Endothelial cell (in vitro differentiated cells): ENCODE measurements around the gene PRKCI. TPM values are rescaled to one million over a fixed set of nuclear protein-coding genes. Genes with fewer than 3 reads are reported as not detected.
"Not testable (repeated sequence)": the region's sequence is repeated elsewhere in the genome, so short reads cannot be mapped to it uniquely, and the experiment has no call there.

Experiments
- DNase-seq: peaks from one replicate; pipeline ENCODE4 v3.0.0; 2021; ENCODE audit warnings: low spot score
- H3K27ac Mint-ChIP-seq: one replicate; pipeline ENCODE4 v1.8.0; 2021; ENCODE audit warnings: mixed read lengths, inconsistent platforms; ENCODE audit not compliant: unreplicated experiment
- H3K27me3 Mint-ChIP-seq: one replicate; pipeline ENCODE4 v1.8.0; 2021; ENCODE audit warnings: mild to moderate bottlenecking, moderate library complexity, mixed read lengths, inconsistent platforms; ENCODE audit not compliant: unreplicated experiment
- H3K36me3 Mint-ChIP-seq: one replicate; pipeline ENCODE4 v1.8.0; 2021; ENCODE audit warnings: mild to moderate bottlenecking, low read depth, mixed read lengths, inconsistent platforms; ENCODE audit not compliant: unreplicated experiment
- H3K4me1 Mint-ChIP-seq: one replicate; pipeline ENCODE4 v1.8.0; 2021; ENCODE audit warnings: mild to moderate bottlenecking, mixed read lengths, inconsistent platforms; ENCODE audit not compliant: unreplicated experiment
- H3K4me3 Mint-ChIP-seq: one replicate; pipeline ENCODE4 v1.8.0; 2021; ENCODE audit warnings: mild to moderate bottlenecking, mixed read lengths, inconsistent platforms; ENCODE audit not compliant: unreplicated experiment
- H3K9me3 Mint-ChIP-seq: one replicate; pipeline ENCODE4 v1.8.0; 2021; ENCODE audit warnings: mixed read lengths, inconsistent platforms; ENCODE audit not compliant: unreplicated experiment
- total RNA-seq: library from RNA; stranded (reverse); fragmentation: NEBNext Ultra II Directional; extraction: Animal tissue kit (Norgen Biotek cat#: 25700); gene quantifications from one replicate; pipeline ENCODE4 v1.2.1, GENCODE V29; 2021; ENCODE audit not compliant: unreplicated experiment
- TF ChIP-seq, protein P1 (sequence below): fragments of 200-600 bp; sonication (generic); IDR thresholded peaks from one replicate; pipeline ENCODE4 v1.5.0; 2021; ENCODE audit warnings: antibody characterized with exemption; ENCODE audit not compliant: unreplicated experiment

PRKCI gene
- total RNA-seq, 1 donor from 2014 or later: 39.7 TPM

DNA sequence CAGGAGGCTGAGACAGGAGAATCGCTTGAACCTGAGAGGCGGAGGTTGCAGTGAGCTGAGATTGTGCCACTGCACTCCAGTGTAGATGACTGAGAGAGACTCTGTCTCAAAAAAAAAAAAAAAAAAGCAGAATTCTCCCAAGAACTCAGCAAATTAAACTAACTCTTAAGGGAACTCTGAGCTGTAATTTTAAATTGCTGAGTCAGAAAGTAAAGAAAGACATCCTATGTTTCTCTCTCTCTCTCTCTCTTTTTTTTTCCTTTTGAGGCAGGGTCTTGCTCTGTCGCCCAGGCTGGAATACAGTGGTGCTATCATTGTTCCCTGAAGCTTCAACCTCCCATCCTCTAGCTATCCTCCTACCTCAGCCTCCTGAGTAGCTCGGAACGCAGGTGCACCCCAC, 20.7 kb upstream of the PRKCI start:
- Mint-ChIP-seq H3K9me3 (no peaks in the 10 kb centered on the region), H3K27me3 (no peaks in the 10 kb centered on the region)

DNA sequence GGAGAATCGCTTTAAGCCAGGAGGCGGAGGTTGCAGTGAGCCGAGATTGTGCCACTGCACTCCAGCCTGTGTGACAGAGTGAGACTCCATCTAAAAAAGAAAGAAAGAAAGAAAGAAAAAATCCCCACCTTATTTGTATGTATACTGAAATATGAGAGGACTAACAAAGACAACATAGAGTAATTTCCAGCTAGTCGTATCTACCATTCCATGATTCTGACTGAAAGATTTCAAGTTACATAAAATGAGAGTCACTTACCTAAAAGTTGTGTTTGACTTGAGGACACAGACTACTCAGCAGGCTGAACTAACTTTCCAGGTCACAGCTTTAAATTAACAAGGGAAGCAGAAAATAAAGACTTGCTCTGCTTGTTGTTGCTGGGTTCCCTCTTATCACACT, 18.8 kb upstream of the PRKCI start:
- H3K36me3 Mint-ChIP-seq: no peaks in the 10 kb centered on the region

More for the DNA sequence above, 20.7 kb upstream of the PRKCI start:
- Mint-ChIP-seq H3K4me3 (no peak overlapping the region), H3K36me3 (no peaks in the 10 kb centered on the region), H3K27ac (no peak overlapping the region), H3K4me1 (no peaks in the 10 kb centered on the region)
- TF ChIP-seq, protein P1, sequence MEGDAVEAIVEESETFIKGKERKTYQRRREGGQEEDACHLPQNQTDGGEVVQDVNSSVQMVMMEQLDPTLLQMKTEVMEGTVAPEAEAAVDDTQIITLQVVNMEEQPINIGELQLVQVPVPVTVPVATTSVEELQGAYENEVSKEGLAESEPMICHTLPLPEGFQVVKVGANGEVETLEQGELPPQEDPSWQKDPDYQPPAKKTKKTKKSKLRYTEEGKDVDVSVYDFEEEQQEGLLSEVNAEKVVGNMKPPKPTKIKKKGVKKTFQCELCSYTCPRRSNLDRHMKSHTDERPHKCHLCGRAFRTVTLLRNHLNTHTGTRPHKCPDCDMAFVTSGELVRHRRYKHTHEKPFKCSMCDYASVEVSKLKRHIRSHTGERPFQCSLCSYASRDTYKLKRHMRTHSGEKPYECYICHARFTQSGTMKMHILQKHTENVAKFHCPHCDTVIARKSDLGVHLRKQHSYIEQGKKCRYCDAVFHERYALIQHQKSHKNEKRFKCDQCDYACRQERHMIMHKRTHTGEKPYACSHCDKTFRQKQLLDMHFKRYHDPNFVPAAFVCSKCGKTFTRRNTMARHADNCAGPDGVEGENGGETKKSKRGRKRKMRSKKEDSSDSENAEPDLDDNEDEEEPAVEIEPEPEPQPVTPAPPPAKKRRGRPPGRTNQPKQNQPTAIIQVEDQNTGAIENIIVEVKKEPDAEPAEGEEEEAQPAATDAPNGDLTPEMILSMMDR: no peak
- DNase-seq: no peak

DNA sequence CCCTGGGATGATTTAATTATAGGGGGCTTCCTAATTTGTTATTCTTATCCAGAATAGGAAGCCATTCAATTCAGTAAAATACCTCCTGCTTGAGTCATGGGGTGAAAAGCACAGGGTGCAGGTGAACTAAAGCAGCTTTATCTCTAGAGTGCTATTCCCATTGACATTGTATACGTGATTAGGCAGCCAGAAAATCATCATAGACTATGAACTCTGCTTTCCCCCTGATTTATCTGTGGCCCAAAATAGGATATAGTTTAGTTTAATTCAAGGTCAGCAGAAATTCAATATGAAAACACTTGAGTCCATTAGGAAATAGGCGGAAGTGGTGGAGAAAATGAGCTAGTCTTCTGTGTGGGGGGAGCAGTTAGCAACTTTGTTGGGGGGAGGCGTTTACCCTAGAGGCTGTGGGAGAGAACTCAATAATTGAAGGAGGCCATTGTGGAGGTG, 18.2 kb upstream of the PRKCI start:
- Mint-ChIP-seq H3K4me3 (no peak overlapping the region), H3K4me1 (no peaks in the 10 kb centered on the region), H3K36me3 (no peaks in the 10 kb centered on the region), H3K27ac (no peak overlapping the region), H3K27me3 (no peaks in the 10 kb centered on the region), H3K9me3 (no peaks in the 10 kb centered on the region)
- no peak for DNase-seq
- TF ChIP-seq, protein P1: no peak

More for the DNA sequence above, 18.8 kb upstream of the PRKCI start:
- Mint-ChIP-seq H3K9me3 (no peaks in the 10 kb centered on the region), H3K4me1 (no peaks in the 10 kb centered on the region), H3K27me3 (no peaks in the 10 kb centered on the region), H3K4me3 (no peak overlapping the region), H3K27ac (no peak overlapping the region)
- DNase-seq: no peak
- TF ChIP-seq, protein P1: no peak

DNA sequence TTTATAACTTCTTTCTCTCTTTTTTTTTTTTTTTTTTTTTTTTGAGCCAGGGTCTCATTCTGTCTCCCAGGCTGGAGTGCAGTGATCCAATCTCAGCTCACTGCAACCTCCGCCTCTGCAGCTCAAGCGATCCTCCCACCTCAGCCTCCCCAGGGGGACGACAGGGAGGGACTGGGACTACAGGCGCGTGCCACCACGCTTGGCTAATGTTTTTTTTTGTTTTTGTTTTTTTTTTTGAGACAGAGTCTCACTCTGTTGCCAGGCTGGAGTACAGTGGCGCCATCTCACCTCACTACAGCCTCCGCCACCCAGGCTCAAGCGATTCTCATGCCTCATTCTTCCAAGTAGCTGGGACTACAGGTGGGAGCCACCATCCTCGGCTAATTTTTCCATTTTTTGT, 17.7 kb upstream of the PRKCI start:
- Mint-ChIP-seq H3K27me3 (no peaks in the 10 kb centered on the region), H3K36me3 (no peaks in the 10 kb centered on the region), H3K4me1 (no peaks in the 10 kb centered on the region), H3K9me3 (no peaks in the 10 kb centered on the region), H3K27ac (no peak overlapping the region), H3K4me3 (no peak overlapping the region)
- TF ChIP-seq, protein P1: no peak
- no peak for DNase-seq

DNA sequence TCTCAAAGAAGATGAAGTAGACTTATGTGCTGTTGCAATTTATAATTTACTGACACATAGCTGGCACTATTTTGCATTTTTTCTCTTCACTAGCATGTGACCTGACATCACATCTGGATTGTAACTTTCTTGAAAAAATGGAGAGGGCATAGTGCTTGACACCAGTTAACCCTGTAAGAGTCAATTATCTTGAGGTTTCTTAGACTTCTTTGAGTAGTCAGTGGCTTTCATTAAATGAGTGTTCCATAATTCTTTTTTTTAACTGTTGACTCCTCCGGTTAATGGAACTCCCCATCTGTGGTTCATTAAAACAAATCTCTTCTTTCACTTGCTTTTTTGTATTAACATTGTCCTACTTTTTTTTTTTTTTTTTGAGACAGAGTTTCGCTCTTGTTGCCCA, 16.9 kb upstream of the PRKCI start:
- no peaks in the 10 kb centered on the region for H3K4me1 Mint-ChIP-seq
- no peak overlapping the region for H3K27ac Mint-ChIP-seq
- TF ChIP-seq, protein P1: no peak
- no peaks in the 10 kb centered on the region for H3K27me3 Mint-ChIP-seq
- H3K9me3 Mint-ChIP-seq: no peaks in the 10 kb centered on the region
- no peak overlapping the region for H3K4me3 Mint-ChIP-seq
- H3K36me3 Mint-ChIP-seq: no peaks in the 10 kb centered on the region
- no peak for DNase-seq

DNA sequence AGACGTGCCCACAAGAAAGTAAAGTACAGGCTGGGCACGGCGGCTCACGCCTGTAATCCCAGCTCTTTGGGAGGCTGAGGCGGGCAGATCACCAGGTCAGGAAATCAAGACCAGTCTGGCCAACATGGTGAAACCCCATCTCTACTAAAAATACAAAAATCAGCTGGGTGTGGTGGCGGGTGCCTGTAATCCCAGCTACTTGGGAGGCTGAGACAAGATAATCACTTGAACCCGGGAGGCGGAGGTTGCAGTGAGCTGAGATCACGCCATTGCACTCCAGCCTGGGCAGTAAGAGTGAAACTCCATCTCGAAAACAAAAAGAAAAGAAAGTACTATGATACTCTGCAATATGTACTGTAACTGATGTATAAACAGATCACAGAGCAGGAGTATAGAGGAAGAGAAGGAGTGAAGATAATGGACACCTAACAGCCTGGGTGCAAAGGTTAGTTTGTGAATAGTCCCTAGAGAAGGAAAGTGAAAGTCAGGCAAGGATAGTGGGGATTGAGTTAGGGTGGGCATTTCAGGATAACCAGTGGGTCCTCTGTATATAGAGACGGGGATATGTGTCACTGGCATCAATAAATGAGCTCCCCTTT, 16.0 kb upstream of the PRKCI start:
- not testable (repeated sequence) for H3K4me1 Mint-ChIP-seq, H3K4me3 Mint-ChIP-seq, DNase-seq, H3K27me3 Mint-ChIP-seq, H3K36me3 Mint-ChIP-seq, H3K9me3 Mint-ChIP-seq, H3K27ac Mint-ChIP-seq
